Measurements from ENCODE around the gene TIMM10. TPM values are rescaled to one million over a fixed set of nuclear protein-coding genes. Genes with fewer than 3 reads are reported as not detected.

TIMM10 gene
- 10 to 100 TPM; 55.0 to 90.0 (median 73.0) TPM for total RNA-seq
- 100 to 1,000 TPM in 2 of 3 donors, 10 to 100 TPM in 1; 97.7 to 149 (median 112) TPM for polyA plus RNA-seq
- long read RNA-seq, donor 1, transcript TIMM10-201 (3 exons, 680 nt) = major isoform, 20 of 24 reads
- long read RNA-seq, donor 1, partial matches to known transcripts = 0 of 24 reads
- long read RNA-seq, donor 1, other reads (novel, unspliced or antisense) = 3 of 24 reads
- long read RNA-seq, donor 2, transcript TIMM10-201 (3 exons, 680 nt) = major isoform, 42 of 46 reads
- long read RNA-seq, donor 2, partial matches to known transcripts = 0 of 46 reads
- long read RNA-seq, donor 2, other reads (novel, unspliced or antisense) = 1 of 46 reads

- peak within 1 kb of the TSS; percentile 82 for H3K4me3 ChIP-seq
- H3K9me3 ChIP-seq = no peaks in the 10 kb centered on the region
- H3K4me1 ChIP-seq = peaks cover 15% of the 10 kb centered on the region
- intact Hi-C loops (cut with DNase I) = no loop called here
- H3K27me3 ChIP-seq (ENCODE audit: insufficient read depth in 3 of 3, low read length in 2 of 3) = no peaks in the 10 kb centered on the region
- peak; percentile 92 to 97 for DNase-seq
- no peak for TF ChIP-seq CTCF (IDR thresholded peaks at IDR 0.05)
- H3K36me3 ChIP-seq (ENCODE audit: insufficient read depth in 1 of 2, low read depth in 1 of 2) = peaks cover 0 to 20% of the 10 kb centered on the region in 2 donors
- peak; percentile 97 to 98 (median 98) for ATAC-seq
- peak within 1 kb of the TSS; percentile 86 for H3K27ac ChIP-seq
- WGBS, 3 donors = 0 to 1% (median 0%) methylated on average over 49 of the region's 49 CpGs
Observed at GRCh38 chr11:57530596-57531507, at the start of gene TIMM10. TIMM10 (minus strand) TSS chr11:57530754; CDS start chr11:57530189, 565 bp downstream.

GRCh38 chr11:57574061-57574460 is 43.5 kb upstream of the TIMM10 start:
- no peaks in the 10 kb centered on the region for H3K36me3 ChIP-seq (ENCODE audit: insufficient read depth in 1 of 2, low read depth in 1 of 2)
- no peak for ATAC-seq
- DNase-seq = no peak
- no peak overlapping the region for H3K27ac ChIP-seq
- intact Hi-C loops (cut with DNase I) = no loop called here
- WGBS, 3 donors = 44 to 54% (median 49%) methylated on average over 4 of the region's 4 CpGs
- H3K27me3 ChIP-seq (ENCODE audit: insufficient read depth in 3 of 3, low read length in 2 of 3) = peaks cover 0 to 9% (median 0%) of the 10 kb centered on the region in 3 donors
- no peaks in the 10 kb centered on the region for H3K4me1 ChIP-seq
- H3K9me3 ChIP-seq = no peaks in the 10 kb centered on the region
- TF ChIP-seq CTCF (IDR thresholded peaks at IDR 0.05) = no peak
- no peak overlapping the region for H3K4me3 ChIP-seq

GRCh38 chr11:57571606-57572005 is 41.1 kb upstream of the TIMM10 start:
- intact Hi-C loops (cut with DNase I) = no loop called here
- H3K27me3 ChIP-seq (ENCODE audit: insufficient read depth in 3 of 3, low read length in 2 of 3) = peaks cover 0 to 21% (median 0%) of the 10 kb centered on the region in 3 donors
- H3K4me3 ChIP-seq = no peak overlapping the region
- no peaks in the 10 kb centered on the region for H3K4me1 ChIP-seq
- WGBS, 3 donors = 31 to 63% (median 56%) methylated on average over 1 to 2 of the region's 2 CpGs
- H3K27ac ChIP-seq = no peak overlapping the region
- DNase-seq (no peak), ATAC-seq (no peak)
- no peak for TF ChIP-seq CTCF (IDR thresholded peaks at IDR 0.05)
- H3K36me3 ChIP-seq (ENCODE audit: insufficient read depth in 1 of 2, low read depth in 1 of 2) = no peaks in the 10 kb centered on the region
- H3K9me3 ChIP-seq = no peaks in the 10 kb centered on the region

GRCh38 chr11:57568330-57568766 is 37.8 kb upstream of the TIMM10 start:
- intact Hi-C loops (cut with DNase I) = loop anchor here (2.0 to 5.0 kb wide), 2 partner anchors 74 to 76 kb away; no protein-coding TSS in a partner anchor
- peak in 1 of 4 donors; percentile 12 for ATAC-seq
- H3K36me3 ChIP-seq (ENCODE audit: insufficient read depth in 1 of 2, low read depth in 1 of 2) = no peaks in the 10 kb centered on the region
- no peaks in the 10 kb centered on the region for H3K9me3 ChIP-seq
- H3K27me3 ChIP-seq (ENCODE audit: insufficient read depth in 3 of 3, low read length in 2 of 3) = peaks cover 0 to 21% (median 0%) of the 10 kb centered on the region in 3 donors
- H3K27ac ChIP-seq = peak overlapping the region; percentile 19
- 30 to 37% (median 32%) methylated on average over 6 of the region's 6 CpGs for WGBS, 3 donors
- DNase-seq = peak in 1 of 2 donors; percentile 82
- peak; percentile 73 for TF ChIP-seq CTCF (IDR thresholded peaks at IDR 0.05)
- peaks cover 6% of the 10 kb centered on the region for H3K4me1 ChIP-seq
- H3K4me3 ChIP-seq = peak overlapping the region; percentile 71
